GM23338 (cell line): Measurements from ENCODE around the gene PDIA4. TPM values are rescaled to one million over a fixed set of nuclear protein-coding genes. Genes with fewer than 3 reads are reported as not detected.

Source experiments
- ATAC-seq: fragments of 200-7000 bp; cut with Tn5 transposase; 3 replicates; pipeline ENCODE4 v1.9.1; 2020
- DNase-seq: peaks from one replicate; pipeline ENCODE4 v3.0.0-alpha.2; 2015; ENCODE audit warnings: low spot score
- H2AFZ ChIP-seq: fragments of 200-600 bp; sonication (generic); 2 replicates; pipeline ENCODE4 v1.8.0; 2016; ENCODE audit warnings: antibody characterized with exemption, mild to moderate bottlenecking, moderate library complexity
- H3F3A ChIP-seq: fragments of 200-600 bp; sonication (generic); replicated peaks from 2 replicates; pipeline ENCODE4 v1.8.0; 2017; ENCODE audit warnings: antibody characterized with exemption, mixed run types, low read depth
- H3K27ac ChIP-seq: fragments of 200-600 bp; sonication (generic); 2 replicates; pipeline ENCODE4 v1.6.1; 2016; ENCODE audit warnings: low read depth
- H3K27me3 ChIP-seq: fragments of 200-600 bp; sonication (generic); 2 replicates; pipeline ENCODE4 v1.8.0; 2016; ENCODE audit warnings: mild to moderate bottlenecking, mixed run types, moderate library complexity; ENCODE audit not compliant: insufficient read depth
- H3K36me3 ChIP-seq: fragments of 200-600 bp; sonication (generic); 2 replicates; pipeline ENCODE4 v1.8.0; 2016; ENCODE audit warnings: mild to moderate bottlenecking; ENCODE audit not compliant: insufficient read depth
- H3K4me1 ChIP-seq: fragments of 200-600 bp; sonication (generic); 2 replicates; pipeline ENCODE4 v1.8.0; 2016; ENCODE audit warnings: mild to moderate bottlenecking, moderate library complexity; ENCODE audit not compliant: insufficient read depth
- H3K4me2 ChIP-seq: fragments of 200-600 bp; sonication (generic); 2 replicates; pipeline ENCODE4 v1.7.1; 2017; ENCODE audit warnings: mixed run types
- H3K4me3 ChIP-seq: fragments of 200-600 bp; sonication (generic); 2 replicates; pipeline ENCODE4 v1.6.1; 2016; ENCODE audit warnings: mixed run types
- H3K79me2 ChIP-seq: fragments of 200-600 bp; sonication (generic); replicated peaks from 2 replicates; pipeline ENCODE4 v1.8.0; 2017; ENCODE audit warnings: mild to moderate bottlenecking; ENCODE audit not compliant: insufficient read depth
- H3K9me2 ChIP-seq: fragments of 200-600 bp; sonication (generic); 2 replicates; pipeline ENCODE4 v1.8.0; 2017; ENCODE audit not compliant: insufficient read depth
- H4K20me1 ChIP-seq: fragments of 200-600 bp; sonication (generic); replicated peaks from 2 replicates; pipeline ENCODE4 v1.8.0; 2017; ENCODE audit warnings: mild to moderate bottlenecking; ENCODE audit not compliant: insufficient read depth
- H3K27ac Mint-ChIP-seq: 2 replicates; pipeline ENCODE4 v1.8.0; 2020; ENCODE audit warnings: inconsistent platforms, mild to moderate bottlenecking, moderate library complexity, mixed read lengths
- H3K27me3 Mint-ChIP-seq: 3 replicates; pipeline ENCODE4 v1.8.0; 2022; ENCODE audit warnings: low read depth, mild to moderate bottlenecking, moderate library complexity, mixed read lengths, inconsistent platforms; ENCODE audit not compliant: insufficient read depth, poor library complexity
- H3K36me3 Mint-ChIP-seq: 3 replicates; pipeline ENCODE4 v1.8.0; 2021; ENCODE audit warnings: low read depth, mild to moderate bottlenecking, inconsistent platforms, moderate library complexity, mixed read lengths
- H3K4me1 Mint-ChIP-seq: 3 replicates; pipeline ENCODE4 v1.8.0; 2020; ENCODE audit warnings: mild to moderate bottlenecking, inconsistent platforms, mixed read lengths
- H3K4me3 Mint-ChIP-seq: 3 replicates; pipeline ENCODE4 v1.8.0; 2021; ENCODE audit warnings: moderate library complexity, mild to moderate bottlenecking, inconsistent platforms, mixed read lengths
- H3K9me3 Mint-ChIP-seq: 3 replicates; pipeline ENCODE4 v1.8.0; 2020; ENCODE audit warnings: moderate library complexity, mild to moderate bottlenecking, inconsistent platforms, mixed read lengths
- CTCF ChIP-seq, 2 experiments: fragments of 200-600 bp in 1 of 2; sonication (generic) in 1 of 2; conservative IDR thresholded peaks; 2 replicates each; pipeline versions ENCODE4 v1.5.1 to v1.6.1; 2016 to 2017; ENCODE audit warnings: antibody characterized with exemption in 2 of 2, low read depth in 2 of 2, mild to moderate bottlenecking in 2 of 2, moderate library complexity in 1 of 2
- EZH2 ChIP-seq: fragments of 200-600 bp; sonication (generic); IDR thresholded peaks from one replicate; pipeline ENCODE4 v1.8.0; 2017; ENCODE audit warnings: antibody characterized with exemption, mild to moderate bottlenecking, low read depth; ENCODE audit not compliant: unreplicated experiment
- JUNB ChIP-seq: IDR thresholded peaks from one replicate; pipeline ENCODE4 v1.6.1; 2016; ENCODE audit warnings: antibody characterized with exemption; ENCODE audit not compliant: unreplicated experiment
- NANOG ChIP-seq: IDR thresholded peaks from 2 replicates; pipeline ENCODE4 v1.6.1; 2016; ENCODE audit warnings: antibody characterized with exemption, borderline replicate concordance
- POLR2AphosphoS5 ChIP-seq: IDR thresholded peaks from 2 replicates; pipeline ENCODE4 v1.6.1; 2016; ENCODE audit warnings: antibody characterized with exemption, low read depth
- REST ChIP-seq: IDR thresholded peaks from one replicate; pipeline ENCODE4 v1.6.1; 2018; ENCODE audit warnings: antibody characterized with exemption; ENCODE audit not compliant: unreplicated experiment
- STAT1 ChIP-seq: IDR thresholded peaks from one replicate; pipeline ENCODE4 v1.6.1; 2016; ENCODE audit warnings: antibody characterized with exemption; ENCODE audit not compliant: unreplicated experiment
- ZNF331 ChIP-seq: fragments of 250-450 bp; sonication (Bioruptor Pico); IDR thresholded peaks from 2 replicates; pipeline ENCODE4 v1.5.0; 2020; ENCODE audit warnings: low read depth, mild to moderate bottlenecking, moderate library complexity
- polyA plus RNA-seq: library from polyadenylated mRNA; unstranded; fragments of >200 nt; fragmentation: Nextera tagmentation; extraction: Ambion mirVana; gene quantifications from 2 replicates; pipeline ENCODE4 v1.2.1, GENCODE V29; 2016
- total RNA-seq: library from RNA; depleted of rRNA; stranded (reverse); fragments of >200 nt; shearing (Covaris generic); gene quantifications from 2 replicates; pipeline ENCODE4 v1.2.3, GENCODE V29; 2014
- TF ChIP-seq, protein P1 (sequence below): IDR thresholded peaks from 2 replicates; pipeline ENCODE4 v1.6.1; 2016; ENCODE audit warnings: antibody characterized with exemption
- TF ChIP-seq, protein P2 (sequence below): fragments of 250-450 bp; sonication (Bioruptor Pico); IDR thresholded peaks from 2 replicates; pipeline ENCODE4 v1.5.0; 2020; ENCODE audit warnings: mild to moderate bottlenecking, moderate library complexity

The PDIA4 gene
- total and polyA plus RNA-seq, 2 experiments from 2014 or later = 196 to 332 TPM

GRCh38 chr7:149011491-149011890, 16.8 kb downstream of the PDIA4 start:
- no peak overlapping the region for H3K4me2 ChIP-seq
- peaks cover 17% of the 10 kb centered on the region for H4K20me1 ChIP-seq
- Mint-ChIP-seq H3K4me3 (no peak overlapping the region), H3K9me3 (no peaks in the 10 kb centered on the region), H3K27ac (no peak overlapping the region), H3K4me1 (peaks cover 17% of the 10 kb centered on the region), H3K36me3 (peaks cover 88% of the 10 kb centered on the region), H3K27me3 (peaks cover 14% of the 10 kb centered on the region)
- 0 out of 2 replicates have a peak overlapping the region, but pooled peaks have one; percentile 39 for H3K27ac ChIP-seq
- TF ChIP-seq, protein P1, sequence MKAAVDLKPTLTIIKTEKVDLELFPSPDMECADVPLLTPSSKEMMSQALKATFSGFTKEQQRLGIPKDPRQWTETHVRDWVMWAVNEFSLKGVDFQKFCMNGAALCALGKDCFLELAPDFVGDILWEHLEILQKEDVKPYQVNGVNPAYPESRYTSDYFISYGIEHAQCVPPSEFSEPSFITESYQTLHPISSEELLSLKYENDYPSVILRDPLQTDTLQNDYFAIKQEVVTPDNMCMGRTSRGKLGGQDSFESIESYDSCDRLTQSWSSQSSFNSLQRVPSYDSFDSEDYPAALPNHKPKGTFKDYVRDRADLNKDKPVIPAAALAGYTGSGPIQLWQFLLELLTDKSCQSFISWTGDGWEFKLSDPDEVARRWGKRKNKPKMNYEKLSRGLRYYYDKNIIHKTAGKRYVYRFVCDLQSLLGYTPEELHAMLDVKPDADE = no peak
- TF ChIP-seq REST (no peak), ZNF331 (CRISPR knock-in tag) (no peak), POLR2AphosphoS5 (no peak), EZH2 (no peak), CTCF (conservative IDR thresholded peaks at IDR 0.05; ENCODE audit: low read depth in 2 of 2) (no peak), STAT1 (no peak), JUNB (no peak), NANOG (no peak)
- TF ChIP-seq, protein P2, sequence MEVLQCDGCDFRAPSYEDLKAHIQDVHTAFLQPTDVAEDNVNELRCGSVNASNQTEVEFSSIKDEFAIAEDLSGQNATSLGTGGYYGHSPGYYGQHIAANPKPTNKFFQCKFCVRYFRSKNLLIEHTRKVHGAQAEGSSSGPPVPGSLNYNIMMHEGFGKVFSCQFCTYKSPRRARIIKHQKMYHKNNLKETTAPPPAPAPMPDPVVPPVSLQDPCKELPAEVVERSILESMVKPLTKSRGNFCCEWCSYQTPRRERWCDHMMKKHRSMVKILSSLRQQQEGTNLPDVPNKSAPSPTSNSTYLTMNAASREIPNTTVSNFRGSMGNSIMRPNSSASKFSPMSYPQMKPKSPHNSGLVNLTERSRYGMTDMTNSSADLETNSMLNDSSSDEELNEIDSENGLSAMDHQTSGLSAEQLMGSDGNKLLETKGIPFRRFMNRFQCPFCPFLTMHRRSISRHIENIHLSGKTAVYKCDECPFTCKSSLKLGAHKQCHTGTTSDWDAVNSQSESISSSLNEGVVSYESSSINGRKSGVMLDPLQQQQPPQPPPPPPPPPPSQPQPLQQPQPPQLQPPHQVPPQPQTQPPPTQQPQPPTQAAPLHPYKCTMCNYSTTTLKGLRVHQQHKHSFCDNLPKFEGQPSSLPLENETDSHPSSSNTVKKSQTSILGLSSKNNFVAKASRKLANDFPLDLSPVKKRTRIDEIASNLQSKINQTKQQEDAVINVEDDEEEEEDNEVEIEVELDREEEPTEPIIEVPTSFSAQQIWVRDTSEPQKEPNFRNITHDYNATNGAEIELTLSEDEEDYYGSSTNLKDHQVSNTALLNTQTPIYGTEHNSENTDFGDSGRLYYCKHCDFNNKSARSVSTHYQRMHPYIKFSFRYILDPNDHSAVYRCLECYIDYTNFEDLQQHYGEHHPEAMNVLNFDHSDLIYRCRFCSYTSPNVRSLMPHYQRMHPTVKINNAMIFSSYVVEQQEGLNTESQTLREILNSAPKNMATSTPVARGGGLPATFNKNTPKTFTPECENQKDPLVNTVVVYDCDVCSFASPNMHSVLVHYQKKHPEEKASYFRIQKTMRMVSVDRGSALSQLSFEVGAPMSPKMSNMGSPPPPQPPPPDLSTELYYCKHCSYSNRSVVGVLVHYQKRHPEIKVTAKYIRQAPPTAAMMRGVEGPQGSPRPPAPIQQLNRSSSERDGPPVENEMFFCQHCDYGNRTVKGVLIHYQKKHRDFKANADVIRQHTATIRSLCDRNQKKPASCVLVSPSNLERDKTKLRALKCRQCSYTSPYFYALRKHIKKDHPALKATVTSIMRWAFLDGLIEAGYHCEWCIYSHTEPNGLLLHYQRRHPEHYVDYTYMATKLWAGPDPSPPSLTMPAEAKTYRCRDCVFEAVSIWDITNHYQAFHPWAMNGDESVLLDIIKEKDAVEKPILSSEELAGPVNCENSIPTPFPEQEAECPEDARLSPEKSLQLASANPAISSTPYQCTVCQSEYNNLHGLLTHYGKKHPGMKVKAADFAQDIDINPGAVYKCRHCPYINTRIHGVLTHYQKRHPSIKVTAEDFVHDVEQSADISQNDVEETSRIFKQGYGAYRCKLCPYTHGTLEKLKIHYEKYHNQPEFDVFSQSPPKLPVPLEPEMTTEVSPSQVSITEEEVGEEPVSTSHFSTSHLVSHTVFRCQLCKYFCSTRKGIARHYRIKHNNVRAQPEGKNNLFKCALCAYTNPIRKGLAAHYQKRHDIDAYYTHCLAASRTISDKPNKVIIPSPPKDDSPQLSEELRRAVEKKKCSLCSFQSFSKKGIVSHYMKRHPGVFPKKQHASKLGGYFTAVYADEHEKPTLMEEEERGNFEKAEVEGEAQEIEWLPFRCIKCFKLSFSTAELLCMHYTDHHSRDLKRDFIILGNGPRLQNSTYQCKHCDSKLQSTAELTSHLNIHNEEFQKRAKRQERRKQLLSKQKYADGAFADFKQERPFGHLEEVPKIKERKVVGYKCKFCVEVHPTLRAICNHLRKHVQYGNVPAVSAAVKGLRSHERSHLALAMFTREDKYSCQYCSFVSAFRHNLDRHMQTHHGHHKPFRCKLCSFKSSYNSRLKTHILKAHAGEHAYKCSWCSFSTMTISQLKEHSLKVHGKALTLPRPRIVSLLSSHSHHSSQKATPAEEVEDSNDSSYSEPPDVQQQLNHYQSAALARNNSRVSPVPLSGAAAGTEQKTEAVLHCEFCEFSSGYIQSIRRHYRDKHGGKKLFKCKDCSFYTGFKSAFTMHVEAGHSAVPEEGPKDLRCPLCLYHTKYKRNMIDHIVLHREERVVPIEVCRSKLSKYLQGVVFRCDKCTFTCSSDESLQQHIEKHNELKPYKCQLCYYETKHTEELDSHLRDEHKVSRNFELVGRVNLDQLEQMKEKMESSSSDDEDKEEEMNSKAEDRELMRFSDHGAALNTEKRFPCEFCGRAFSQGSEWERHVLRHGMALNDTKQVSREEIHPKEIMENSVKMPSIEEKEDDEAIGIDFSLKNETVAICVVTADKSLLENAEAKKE (CRISPR knock-in tag) = no peak
- DNase-seq (no peak), ATAC-seq (no peak)
- no peak overlapping the region for H3K4me3 ChIP-seq
- no peaks in the 10 kb centered on the region for H3K4me1 ChIP-seq
- H3K9me2 ChIP-seq = no peaks in the 10 kb centered on the region
- H3K79me2 ChIP-seq = 0 out of 2 replicates have a peak, but pooled peaks cover 3% of the 10 kb centered on the region
- H3K27me3 ChIP-seq = no peaks in the 10 kb centered on the region
- peaks cover 73% of the 10 kb centered on the region for H3K36me3 ChIP-seq
- H3F3A ChIP-seq = peaks cover 37% of the 10 kb centered on the region; the same call in 1 of the 2 replicates
- no peak overlapping the region for H2AFZ ChIP-seq
